Activated T-cell treated with anti-CD3 and anti-CD28 coated beads, Interleukin-2, amount 50 U/mL, for 48 hours (primary cell): ENCODE results near the gene ZBTB17.
"Not testable (repeated sequence)": the region's sequence is repeated elsewhere in the genome, so short reads cannot be mapped to it uniquely, and the experiment has no call there.

Source experiments
- DNase-seq, 2 experiments: peaks; one replicate each; pipeline ENCODE4 v3.0.0-alpha.2; 2020

ZBTB17 gene

GRCh38 chr1:15892857-15893599 is 82.9 kb downstream of the ZBTB17 start:
- DNase-seq, result not testable (repeated sequence)
